Cardiac septum (tissue), 1 donor: ENCODE data around the gene ASH1L. TPM values are rescaled to one million over a fixed set of nuclear protein-coding genes. Genes with fewer than 3 reads are reported as not detected.
"Not testable (repeated sequence)": the region's sequence is repeated elsewhere in the genome, so short reads cannot be mapped to it uniquely, and the experiment has no call there.

Source experiments
- DNase-seq: peaks from one replicate; pipeline ENCODE4 v3.0.0-alpha.2; 2020; ENCODE audit warnings: low spot score
- intact Hi-C: fragments of 100-400 bp; cut with DNase I; formaldehyde crosslinking; loops from one replicate; pipeline ENCODE4 v1.14.0; 2022
- long read RNA-seq: library from polyadenylated mRNA; unstranded; transcript quantifications from one replicate; pipeline ENCODE4 v2.0.0, GENCODE V29; 2021
- total RNA-seq: library from RNA; stranded (reverse); fragmentation: NEBNext Ultra II Directional; extraction: Animal tissue kit (Norgen Biotek cat#: 25700); gene quantifications from one replicate; pipeline ENCODE4 v1.2.1, GENCODE V29; 2021
- donor health status: DM: no; HTN: no; CAD: no.

ASH1L gene, protein sequence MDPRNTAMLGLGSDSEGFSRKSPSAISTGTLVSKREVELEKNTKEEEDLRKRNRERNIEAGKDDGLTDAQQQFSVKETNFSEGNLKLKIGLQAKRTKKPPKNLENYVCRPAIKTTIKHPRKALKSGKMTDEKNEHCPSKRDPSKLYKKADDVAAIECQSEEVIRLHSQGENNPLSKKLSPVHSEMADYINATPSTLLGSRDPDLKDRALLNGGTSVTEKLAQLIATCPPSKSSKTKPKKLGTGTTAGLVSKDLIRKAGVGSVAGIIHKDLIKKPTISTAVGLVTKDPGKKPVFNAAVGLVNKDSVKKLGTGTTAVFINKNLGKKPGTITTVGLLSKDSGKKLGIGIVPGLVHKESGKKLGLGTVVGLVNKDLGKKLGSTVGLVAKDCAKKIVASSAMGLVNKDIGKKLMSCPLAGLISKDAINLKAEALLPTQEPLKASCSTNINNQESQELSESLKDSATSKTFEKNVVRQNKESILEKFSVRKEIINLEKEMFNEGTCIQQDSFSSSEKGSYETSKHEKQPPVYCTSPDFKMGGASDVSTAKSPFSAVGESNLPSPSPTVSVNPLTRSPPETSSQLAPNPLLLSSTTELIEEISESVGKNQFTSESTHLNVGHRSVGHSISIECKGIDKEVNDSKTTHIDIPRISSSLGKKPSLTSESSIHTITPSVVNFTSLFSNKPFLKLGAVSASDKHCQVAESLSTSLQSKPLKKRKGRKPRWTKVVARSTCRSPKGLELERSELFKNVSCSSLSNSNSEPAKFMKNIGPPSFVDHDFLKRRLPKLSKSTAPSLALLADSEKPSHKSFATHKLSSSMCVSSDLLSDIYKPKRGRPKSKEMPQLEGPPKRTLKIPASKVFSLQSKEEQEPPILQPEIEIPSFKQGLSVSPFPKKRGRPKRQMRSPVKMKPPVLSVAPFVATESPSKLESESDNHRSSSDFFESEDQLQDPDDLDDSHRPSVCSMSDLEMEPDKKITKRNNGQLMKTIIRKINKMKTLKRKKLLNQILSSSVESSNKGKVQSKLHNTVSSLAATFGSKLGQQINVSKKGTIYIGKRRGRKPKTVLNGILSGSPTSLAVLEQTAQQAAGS (N-terminal part only)
- 55.4 TPM for total RNA-seq
- long read RNA-seq, partial matches to known transcripts: 25 of 44 reads
- long read RNA-seq, other reads (novel, unspliced or antisense): 19 of 44 reads

DNA sequence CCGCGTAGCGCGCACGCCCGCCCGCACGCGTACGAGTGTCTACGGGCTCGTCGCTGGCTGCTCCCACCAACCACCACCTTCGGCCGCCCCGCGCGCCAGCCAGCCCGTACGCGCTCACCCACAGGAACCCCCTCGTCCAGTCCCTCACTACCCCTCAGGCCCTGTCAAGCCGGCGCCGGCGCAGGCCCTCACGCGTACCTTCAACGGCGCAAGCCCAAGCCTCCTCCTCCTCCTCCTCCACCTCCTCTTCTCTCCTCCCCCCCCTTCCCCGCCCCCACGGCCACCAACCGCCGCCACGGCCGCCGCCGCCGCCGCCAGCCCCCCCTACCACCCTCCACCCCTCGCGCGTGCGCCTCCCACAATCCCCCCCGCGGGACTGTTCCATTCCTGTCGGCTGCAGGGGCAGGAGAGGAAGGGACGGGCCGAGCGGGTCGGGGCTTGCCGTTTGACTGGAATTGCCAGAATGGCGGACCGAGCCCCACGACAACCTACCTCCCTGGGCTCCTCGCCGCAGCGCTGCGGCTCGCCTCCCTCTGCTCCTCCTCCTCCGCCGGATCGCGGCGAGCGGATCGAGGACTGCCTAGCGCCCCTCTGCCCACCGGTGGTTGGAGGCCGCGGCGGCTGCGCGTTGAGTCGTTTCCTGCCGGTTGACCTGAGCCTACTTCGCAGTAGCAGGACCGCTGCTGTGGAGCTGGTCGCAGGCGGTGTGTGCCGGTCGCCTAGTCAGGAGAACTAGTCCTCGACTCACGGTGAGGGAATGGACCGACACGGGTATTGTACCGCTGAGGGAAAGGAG is at the start of gene ASH1L:
Gene ASH1L, minus strand, starts transcription at position 223 of the 796 bp plus-strand sequence. CDS start 41,284 bp downstream, outside the sequence.
- DNase-seq: peak; percentile 98
- intact Hi-C loops: loop anchor here (2.0 kb wide), 1 partner anchor 238 kb away; no protein-coding TSS in a partner anchor

DNA sequence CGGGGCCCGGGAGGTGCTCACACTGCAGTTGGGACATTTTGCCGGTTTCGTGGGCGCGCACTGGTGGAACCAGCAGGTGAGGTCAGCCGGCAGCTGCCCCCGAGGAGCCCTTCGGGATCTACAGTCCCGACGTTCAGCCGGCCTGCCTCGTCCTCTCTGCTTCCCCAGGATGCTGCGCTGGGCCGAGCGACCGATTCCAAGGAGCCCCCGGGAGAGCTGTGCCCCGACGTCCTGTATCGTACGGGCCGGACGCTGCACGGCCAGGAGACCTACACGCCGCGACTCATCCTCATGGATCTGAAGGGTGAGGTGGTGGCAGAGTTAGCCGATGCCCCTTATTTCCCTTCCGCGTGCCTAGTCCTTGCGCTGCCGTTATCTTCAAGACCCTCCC is 47.6 kb upstream of the ASH1L start:
- intact Hi-C loops: not testable (repeated sequence)

DNA sequence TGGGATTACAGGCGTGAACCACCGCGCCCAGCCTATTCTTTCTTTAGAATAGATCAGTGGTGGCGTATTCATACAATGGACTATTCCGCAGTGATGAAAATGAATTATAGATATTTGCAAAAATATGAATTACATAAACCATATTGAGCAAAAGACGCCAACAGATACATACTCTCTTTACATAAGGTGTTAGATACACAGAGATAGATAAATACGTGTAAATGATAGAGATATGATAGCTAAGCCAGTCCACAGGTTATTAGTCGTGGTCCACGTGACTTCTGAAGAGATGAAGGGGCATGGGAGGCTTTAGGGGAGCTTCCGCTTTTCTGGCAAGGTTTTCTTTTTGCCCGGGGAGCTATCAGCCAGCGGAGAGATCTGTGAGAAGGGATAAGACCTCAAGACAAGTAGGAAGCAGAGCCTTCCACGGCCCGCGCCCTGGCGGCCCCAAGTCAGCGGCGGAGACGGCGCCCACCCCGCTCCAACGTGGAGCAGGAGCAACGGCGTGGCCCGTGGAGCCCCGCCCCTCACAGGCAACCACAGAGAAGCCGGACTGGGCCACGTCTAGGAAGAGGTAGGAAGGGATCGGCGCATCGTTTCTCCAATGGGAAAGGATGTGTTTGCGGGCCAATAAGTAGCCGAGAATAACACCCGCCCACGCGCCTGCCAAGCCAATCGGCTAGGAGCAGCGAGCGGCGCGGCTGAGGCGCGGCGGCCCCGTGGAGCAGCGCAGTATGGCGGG is 47.1 kb upstream of the ASH1L start, which contains the start of gene MSTO1:
Gene MSTO1, plus strand, starts transcription at position 704 of the 742 bp plus-strand sequence. Its CDS starts 31 bp downstream, at position 735.
- intact Hi-C loops: no loop called here
- peak; percentile 96 for DNase-seq

More for the DNA sequence above, 47.6 kb upstream of the ASH1L start:
- DNase-seq: not testable (repeated sequence)

- DNase-seq: no peak
- intact Hi-C loops: no loop called here
Measured at GRCh38 chr1:155608888-155609225, 46.3 kb upstream of the ASH1L start.

- intact Hi-C loops: no loop called here
- DNase-seq: no peak
Measured at GRCh38 chr1:155607708-155608107, 45.1 kb upstream of the ASH1L start.

- intact Hi-C loops, DNase-seq: not testable (repeated sequence)
Measured at GRCh38 chr1:155599828-155600572, 37.4 kb upstream of the ASH1L start.

GRCh38 chr1:155598842-155599331 is 36.3 kb upstream of the ASH1L start:
- DNase-seq: no peak
- intact Hi-C loops: no loop called here

DNA sequence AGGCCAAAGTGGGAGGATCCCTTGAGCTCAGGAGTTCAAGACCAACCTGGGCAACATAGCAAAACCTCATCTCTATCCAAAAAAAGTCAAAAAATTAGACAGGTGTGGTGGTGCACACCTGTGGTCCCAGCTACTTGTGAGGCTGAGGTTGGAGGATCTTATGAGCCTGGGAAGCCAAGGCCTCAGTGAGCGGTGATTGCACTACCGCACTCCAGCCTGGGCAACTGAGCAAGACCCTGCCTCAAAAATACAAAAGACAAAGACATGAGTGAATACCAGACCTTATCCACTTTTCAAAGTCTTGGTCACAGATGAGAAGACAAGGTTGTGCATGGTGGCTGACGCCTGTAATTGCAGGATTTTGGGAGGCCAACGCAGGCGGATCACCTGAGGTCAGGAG is 34.3 kb upstream of the ASH1L start:
- peak; percentile 14 for DNase-seq
- intact Hi-C loops: no loop called here

DNA sequence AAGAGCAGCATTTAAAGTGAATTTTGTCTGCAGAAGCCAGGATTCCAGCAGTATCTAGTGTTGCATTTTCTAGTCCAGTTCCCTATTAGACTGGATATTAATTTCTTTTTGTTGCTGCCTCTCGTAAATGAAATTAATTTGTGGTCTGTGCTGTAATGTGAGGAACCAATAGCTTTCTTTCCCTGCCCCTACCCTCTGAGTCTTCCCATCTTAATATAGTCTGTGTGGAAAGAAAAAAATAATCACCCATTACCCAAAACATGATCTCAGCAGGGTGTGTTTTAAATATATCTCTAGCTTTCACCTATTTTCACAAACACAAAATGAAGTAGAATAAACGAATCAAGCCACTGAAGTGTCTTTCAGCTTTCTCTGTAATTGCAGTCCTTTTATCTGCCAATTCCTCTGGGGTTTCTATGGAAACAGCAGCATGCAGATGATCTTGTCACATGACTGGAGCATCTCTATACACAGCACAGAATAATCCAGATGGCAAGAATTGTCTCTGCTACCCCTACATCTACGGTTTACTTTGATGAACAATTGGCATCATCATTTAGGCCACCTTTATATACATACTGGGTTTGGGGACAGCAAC is 33.4 kb upstream of the ASH1L start:
- DNase-seq, intact Hi-C loops: not testable (repeated sequence)

DNA sequence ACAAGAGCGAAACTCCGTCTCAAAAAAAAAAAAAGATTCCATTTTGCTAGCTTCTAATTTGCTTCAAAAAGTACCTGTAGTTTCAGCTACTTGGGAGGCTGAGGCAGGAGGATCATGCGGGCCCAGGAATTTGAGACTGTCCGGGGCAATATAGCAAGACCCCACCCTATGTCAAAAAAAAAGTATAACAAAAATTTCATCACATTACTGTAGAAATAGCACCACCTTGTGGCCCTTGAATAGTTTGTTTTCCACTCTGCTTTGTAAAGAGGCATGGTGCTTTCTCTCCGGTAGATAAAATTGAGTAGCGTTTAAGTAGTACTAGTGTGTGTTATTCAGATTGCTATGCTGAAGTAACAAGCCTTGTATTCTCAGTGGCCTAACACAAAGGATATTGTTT is 29.2 kb upstream of the ASH1L start:
- intact Hi-C loops: loop anchor here (2.0 to 5.0 kb wide), 3 partner anchors 264 to 385 kb away; partner anchors contain the start of gene THBS3
- no peak for DNase-seq

DNA sequence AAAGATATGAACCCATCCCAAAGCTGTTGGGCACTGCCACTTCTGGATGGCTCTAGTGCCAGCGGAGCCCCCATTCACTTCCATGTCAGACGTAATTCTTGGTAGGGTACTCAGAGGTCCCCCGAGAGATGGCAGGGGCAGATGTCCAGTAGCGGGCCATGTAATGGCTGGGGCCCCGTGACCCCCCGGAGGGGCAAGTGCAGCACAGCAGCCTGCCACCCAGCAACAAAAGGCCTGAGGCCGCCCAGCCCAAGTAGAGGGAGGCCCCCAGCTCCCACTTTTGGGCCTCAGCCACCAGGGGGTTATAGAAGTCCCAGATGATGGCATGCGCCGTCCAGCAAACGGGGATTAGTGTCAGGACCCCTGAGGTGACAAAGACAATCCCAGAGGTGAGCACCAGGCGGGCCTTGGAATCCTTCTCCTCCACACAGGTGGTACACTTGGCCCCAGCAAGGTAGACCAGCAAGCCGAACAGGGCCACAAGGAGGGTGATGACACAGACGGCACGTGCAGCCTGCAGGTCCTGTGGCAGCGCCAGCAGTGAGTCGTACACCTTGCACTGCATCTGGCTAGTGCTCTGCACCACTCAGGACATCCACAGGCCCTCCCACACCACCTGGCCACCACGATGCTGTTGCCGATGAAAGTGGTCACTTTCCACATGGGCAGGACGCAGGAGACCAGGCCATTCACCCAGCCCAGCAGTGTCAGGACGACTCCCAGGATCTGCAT is 28.1 kb upstream of the ASH1L start:
- intact Hi-C loops: loop anchor here (5.0 kb wide), 1 partner anchor 263 kb away; no protein-coding TSS in a partner anchor
- not testable (repeated sequence) for DNase-seq

DNA sequence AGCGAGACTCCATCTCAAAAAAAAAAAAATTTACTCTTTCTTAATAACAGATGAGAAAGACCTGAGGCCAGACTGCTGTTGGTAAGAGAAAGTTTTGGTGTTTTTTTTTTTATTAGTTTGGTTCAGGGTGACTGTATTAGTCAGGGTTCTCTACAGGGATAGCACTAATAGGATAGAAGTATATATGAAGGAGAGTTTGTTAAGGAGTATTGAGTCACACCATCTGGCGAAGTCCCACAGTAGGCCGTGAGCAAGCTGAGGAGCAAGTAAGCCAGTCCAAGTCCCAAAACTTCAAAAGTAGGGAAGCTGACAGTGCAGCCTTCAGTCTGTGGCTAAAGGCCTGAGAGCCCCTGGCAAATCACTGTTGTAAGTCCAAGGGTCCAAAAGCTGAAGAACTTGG is 26.7 kb upstream of the ASH1L start:
- intact Hi-C loops, DNase-seq: not testable (repeated sequence)

DNA sequence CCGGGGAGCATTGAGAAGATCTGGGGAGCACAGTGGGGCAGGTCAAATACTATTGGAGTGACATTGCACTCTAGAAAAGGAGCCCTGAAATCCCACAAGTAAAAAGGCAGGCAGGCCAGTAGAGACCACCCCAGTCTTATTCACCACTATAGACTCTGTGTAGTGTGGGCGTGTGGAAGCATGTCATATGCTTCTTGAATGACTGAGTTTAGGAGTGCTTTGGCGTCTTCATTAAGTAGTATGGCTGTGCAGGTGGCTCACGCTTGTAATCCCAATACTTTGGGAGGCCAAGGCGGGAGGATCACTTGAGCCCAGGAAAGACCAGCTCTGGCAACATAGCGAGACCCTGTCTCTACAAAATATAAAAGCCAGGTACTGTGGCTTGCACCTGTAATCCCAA is 21.2 kb upstream of the ASH1L start:
- peak; percentile 31 for DNase-seq
- intact Hi-C loops: not testable (repeated sequence)

DNA sequence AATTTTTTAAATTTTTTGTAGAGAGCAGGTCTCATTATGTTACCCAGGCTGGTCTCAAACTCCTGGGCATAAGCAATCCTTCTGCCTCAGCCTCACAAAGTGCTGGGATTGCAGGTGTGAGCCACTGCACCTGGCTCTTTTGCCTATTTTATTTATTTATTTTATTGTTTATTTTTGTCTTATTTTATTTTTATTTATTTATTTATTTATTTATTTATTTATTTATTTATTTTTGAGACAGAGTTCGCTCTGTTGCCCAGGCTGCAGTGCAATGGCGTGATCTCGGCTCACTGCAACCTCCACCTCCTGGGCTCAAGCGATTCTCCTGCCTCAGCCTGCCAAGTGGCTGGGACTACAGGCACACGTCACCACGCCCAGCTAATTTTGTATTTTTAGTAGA is 13.0 kb upstream of the ASH1L start:
- intact Hi-C loops, DNase-seq: not testable (repeated sequence)

- intact Hi-C loops: no loop called here
- DNase-seq: no peak
Measured at GRCh38 chr1:155574077-155574476, 11.5 kb upstream of the ASH1L start.

DNA sequence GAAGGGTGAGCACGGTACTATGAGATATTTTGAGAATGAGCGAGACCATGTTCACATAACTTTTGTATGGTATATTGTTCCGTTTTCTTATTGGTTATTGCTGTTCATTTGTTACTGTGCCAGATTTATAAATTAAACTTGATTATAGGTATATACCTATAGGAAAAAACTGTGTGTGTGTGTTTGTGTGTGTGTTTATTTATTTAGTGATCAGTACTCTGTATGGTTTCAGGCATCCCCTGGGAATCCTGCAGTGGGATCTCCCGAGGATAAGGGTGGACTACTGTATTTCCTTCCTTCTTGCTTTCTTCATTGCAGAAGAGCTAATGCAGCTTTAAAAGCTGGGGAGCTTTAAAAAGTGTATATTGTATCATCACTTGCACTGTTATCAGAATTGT is 8.0 kb upstream of the ASH1L start:
- intact Hi-C loops: no loop called here
- DNase-seq: no peak
